WTC11 (cell line): ENCODE data around the gene GGTLC2.

ENCODE experiments used
- ATF6 ChIP-seq: sonication (generic); formaldehyde crosslinking; IDR thresholded peaks from 2 replicates; pipeline ENCODE4 v1.8.1; 2023; ENCODE audit warnings: mild to moderate bottlenecking, missing genetic modification reagents
- CREB1 ChIP-seq: sonication (generic); formaldehyde crosslinking; IDR thresholded peaks from 2 replicates; pipeline ENCODE4 v1.8.0; 2023; ENCODE audit warnings: mild to moderate bottlenecking, missing genetic modification reagents
- CTCF ChIP-seq: fragments of 200-600 bp; IDR thresholded peaks from 2 replicates; pipeline ENCODE4 v1.8.0; 2022; ENCODE audit warnings: antibody characterized with exemption
- SMAD4 ChIP-seq: sonication (generic); formaldehyde crosslinking; IDR thresholded peaks from 2 replicates; pipeline ENCODE4 v1.8.0; 2022; ENCODE audit warnings: mild to moderate bottlenecking, missing genetic modification reagents

- no peak for TF ChIP-seq CREB1 (CRISPR knock-in tag)
- TF ChIP-seq ATF6: no peak
- TF ChIP-seq CTCF: no peak
- no peak for TF ChIP-seq SMAD4
Observed at GRCh38 chr22:22605074-22605404, 39.4 kb upstream of the GGTLC2 start.
